Lung microvascular endothelial cell (primary cell): ENCODE results near the gene ZFAND4. TPM values are rescaled to one million over a fixed set of nuclear protein-coding genes. Genes with fewer than 3 reads are reported as not detected.
"Not testable (repeated sequence)": the region's sequence is repeated elsewhere in the genome, so short reads cannot be mapped to it uniquely, and the experiment has no call there.

Experiments
- DNase-seq, 2 donors: peaks; one replicate each; pipeline versions ENCODE4 v3.0.0 to v3.0.0-alpha.2; 2010; ENCODE audit warnings: low read depth in 2 of 2
- total RNA-seq: library from RNA; depleted of rRNA; stranded (reverse); fragments of >200 nt; gene quantifications from 2 replicates; pipeline ENCODE4 v1.2.1, GENCODE V29; 2014

The ZFAND4 gene
- 2.6 and 5.2 TPM in 2 replicates for total RNA-seq

DNA sequence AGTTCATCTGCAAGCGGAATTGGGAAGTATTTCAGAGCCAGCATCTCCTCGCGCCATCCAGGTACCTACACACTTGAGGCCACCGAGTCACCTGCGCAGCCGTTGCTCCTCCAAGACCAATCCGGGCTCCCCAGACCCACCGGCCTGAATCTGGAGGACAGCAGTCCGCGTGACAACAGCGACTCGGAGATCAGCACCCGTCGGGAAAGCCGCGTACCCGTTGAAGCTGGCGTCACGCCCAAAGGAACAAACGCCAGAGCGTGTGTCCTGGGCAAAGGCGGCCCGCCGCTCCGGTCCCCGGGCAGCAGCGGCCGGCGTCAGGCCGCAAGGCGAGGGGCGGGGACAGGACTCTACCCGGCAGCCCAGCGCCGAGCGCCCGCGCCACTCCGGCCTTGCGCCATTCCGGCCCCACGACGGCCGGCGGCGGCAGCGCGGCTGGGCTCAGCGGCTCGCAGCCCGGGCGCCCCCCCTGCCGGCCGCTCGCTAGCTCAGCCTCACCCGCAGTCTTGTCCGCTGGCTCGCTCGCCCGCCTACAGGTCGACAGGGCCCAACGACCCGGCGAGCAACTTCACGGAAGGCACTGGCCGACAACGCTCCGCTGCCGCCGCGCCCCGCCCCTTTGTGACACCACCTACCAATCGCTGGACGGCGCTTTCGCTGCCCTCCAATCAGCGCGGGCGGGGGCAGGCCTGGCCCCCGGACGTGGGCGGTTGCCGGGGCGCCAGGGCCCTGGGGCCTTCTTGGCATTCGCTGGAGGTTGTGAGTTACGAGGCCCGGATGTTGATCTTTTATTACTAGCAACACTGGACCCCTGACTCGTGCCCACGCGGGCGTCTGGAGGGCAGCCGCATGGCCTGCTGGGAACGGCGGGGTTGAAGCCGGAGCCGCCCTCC, at the start of gene ZFAND4:
Gene ZFAND4, minus strand, starts transcription at position 592 of the 893 bp plus-strand sequence. CDS start 9,047 bp downstream, outside the sequence.
- peak; percentile 98 to 99 for DNase-seq

DNA sequence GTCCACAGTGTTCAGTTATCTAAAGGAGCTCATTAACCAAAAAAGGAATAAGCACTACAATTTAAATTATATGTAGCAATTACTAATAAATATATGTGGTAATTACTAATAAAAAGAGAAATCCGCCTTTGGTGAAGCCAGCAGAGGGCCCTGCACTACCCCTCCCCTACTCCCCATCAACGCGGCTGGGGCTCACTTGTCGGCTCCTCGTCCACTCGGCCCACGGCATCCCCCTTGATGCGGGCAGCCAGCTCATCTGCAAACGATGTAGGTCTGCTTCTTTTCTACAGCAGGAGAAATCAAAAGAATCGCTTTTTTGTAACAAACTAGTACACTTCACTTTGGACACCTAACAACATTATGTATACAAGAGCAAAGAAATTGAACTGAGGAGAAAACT, 48.9 kb upstream of the ZFAND4 start:
- not testable (repeated sequence) for DNase-seq

GRCh38 chr10:45717642-45718041, 45.1 kb upstream of the ZFAND4 start:
- DNase-seq = not testable (repeated sequence)

DNA sequence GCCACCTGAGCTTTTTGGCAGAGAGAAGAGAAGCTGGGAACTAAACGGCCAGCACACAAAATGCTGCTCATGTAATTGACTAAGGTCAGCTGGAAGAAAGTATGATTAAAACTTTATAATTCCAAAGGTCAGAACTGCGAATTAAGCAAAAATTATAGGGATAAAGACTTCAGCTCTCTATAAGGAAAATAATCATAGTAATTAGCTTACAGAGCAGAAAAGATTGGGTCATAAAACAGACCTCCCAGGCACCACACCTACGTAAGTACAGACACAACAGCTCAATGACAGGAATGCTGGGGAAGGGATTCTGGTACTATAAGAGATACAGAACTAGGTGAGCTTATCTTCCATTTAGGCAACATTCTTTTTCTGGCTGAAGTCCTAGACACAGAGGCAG, 44.5 kb upstream of the ZFAND4 start:
- DNase-seq = not testable (repeated sequence)

- DNase-seq = peak; percentile 19 to 28
Measured at GRCh38 chr10:45711223-45711622, 38.7 kb upstream of the ZFAND4 start.

GRCh38 chr10:45710200-45710796, 37.7 kb upstream of the ZFAND4 start:
- not testable (repeated sequence) for DNase-seq

DNA sequence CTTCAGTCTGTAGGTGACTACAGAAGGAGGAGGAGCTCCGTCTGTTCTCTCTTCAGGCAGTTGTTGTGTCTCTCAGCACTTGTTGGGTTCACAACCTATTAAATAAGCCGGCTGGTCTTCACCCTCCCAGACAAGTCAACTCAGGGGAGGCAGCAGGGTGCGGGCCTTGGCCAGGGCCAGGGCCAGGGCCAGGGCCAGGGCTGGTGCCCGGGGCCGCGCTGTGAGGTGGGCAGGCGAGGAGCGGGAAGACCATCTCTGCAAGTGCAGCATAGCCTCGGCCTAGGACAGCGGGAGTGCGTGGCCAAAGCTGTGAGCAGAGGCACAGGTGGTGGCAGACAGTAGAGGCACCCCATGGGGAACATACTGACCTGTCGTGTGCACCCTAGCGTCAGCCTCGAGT, 5.9 kb upstream of the ZFAND4 start:
- DNase-seq = not testable (repeated sequence)

DNA sequence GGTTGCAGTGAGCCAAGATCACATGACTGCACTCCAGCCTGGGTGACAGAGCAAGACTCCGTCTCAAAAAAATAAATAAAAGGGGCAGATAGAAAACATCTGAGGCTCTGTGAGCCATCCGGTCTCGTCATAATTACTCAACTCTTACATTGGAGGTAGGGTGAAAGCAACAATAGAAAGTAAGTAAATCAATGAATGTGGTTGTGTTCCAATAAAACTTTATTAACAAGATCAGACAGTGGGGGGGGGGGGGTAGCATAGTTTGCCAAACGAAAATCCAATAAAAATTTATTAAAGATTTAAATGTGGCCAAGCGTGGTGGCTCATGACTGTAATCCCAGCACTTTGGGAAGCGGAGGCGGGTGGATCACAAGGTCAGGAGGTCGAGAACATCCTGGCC, 2.8 kb upstream of the ZFAND4 start:
- DNase-seq = no peak

DNA sequence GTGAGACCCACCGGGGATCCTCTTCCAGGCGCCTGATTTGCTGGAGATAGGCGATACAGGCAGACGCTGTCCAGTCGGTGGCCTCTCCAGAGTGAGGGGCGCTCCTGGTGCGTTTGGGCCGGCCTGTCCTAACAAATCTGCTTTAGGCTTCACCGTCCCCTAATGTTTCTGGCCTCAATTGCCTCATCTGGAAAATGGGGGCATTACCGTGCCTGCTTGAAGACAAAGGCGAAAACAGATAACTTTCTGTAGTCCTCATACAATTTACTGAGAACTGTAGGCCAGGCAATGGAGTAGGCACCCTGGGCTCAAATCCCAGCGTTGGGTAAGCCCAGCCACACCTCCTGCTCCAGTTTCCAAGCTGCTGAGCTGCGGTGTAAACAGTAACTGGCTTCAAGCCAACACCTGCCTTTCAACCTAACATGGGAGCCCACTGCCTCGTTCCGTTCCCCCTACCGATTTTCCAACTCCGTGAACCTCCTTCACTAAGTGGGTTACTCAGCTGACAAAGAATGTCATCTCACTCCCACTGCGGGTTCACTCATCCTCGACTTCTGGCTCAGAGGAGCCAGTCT, 589 bp upstream of the ZFAND4 start:
- peak in 1 of 2 donors; percentile 24 for DNase-seq

GRCh38 chr10:45671300-45671699, 1.3 kb downstream of the ZFAND4 start:
- not testable (repeated sequence) for DNase-seq

- DNase-seq = not testable (repeated sequence)
Measured at GRCh38 chr10:45669897-45670296, 2.7 kb downstream of the ZFAND4 start.

DNA sequence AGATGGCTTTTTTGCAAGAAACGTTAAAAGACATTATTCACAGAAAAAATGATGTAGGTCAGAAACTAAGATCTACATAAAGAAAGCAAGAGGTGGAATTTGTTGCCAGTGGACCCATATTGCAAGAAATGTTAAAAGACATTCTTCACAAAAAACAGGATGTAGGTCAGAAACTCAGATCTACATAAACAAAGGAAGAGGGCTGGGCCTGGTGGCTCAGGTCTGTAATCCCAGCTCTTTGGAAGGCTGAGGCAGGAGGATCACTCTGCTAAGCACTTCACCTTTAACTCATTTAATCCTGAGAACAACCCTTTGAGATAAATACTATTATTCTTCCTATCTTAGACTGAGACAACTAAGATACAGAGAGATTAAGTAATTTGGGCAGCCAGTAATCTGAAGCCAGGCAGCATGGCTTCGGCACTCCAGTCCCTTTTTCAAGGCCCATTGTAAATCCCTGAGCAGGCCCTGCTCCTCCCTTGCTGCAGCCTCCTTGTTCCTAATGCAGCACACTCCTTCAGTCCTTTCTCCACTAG, 11.6 kb downstream of the ZFAND4 start:
- DNase-seq = peak in 1 of 2 donors; percentile 43

DNA sequence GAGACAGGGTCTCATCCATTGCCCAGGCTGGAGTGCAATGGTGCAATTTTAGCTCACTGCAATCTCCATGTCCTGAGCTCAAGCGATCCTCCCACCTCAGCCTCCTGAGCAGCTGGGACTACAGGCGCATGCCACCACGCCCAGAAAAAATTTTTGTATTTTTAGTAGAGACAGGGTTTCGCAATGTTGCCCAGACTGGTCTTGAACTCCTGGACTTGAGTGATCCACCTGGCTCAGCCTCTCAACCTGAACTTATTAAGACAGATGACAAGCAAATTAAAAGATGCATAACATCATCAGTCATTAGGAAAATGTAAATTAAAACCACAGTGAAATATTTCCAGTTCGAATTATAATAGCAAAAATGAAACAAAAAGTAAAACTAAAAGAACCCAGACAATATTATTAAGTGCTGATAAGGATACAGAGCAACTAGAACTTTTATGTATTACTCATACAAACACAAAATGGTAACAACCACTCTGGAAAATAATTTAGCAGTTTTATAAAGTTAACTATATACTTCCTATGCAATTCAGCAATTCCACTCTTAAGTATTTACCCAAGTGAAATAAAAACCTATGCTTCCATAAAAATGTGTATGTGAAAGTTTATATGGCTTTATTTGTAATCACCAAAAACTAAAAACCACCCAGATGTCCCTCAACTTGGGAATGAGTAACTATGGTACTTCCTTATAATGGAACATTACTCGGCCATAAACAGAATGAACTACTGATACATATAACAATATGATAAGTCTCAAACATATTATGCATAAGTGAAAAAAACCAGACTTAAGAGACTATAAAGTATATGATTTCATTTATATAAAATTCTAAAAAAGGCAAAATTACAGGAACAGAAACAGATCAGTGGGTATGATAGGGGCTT, 15.3 kb downstream of the ZFAND4 start:
- no peak for DNase-seq

- no peak for DNase-seq
Measured at GRCh38 chr10:45655219-45655618, 17.4 kb downstream of the ZFAND4 start.

DNA sequence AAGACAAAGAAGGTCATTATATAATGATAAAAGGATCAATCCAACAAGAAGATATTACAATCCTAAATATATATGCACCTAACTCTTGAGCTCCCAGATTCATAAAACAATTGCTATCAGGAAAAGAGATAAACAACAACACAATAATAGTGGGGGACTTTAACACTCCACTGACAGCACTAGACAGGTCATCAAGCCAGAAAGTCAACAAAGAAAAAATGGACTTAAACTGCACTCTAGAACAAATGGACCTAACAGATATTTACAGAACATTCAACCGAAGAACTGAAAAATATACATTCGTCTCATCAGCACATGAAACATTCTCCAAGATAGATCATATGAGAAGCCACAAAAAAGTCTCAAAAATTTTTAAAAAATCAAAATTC, 17.8 kb downstream of the ZFAND4 start:
- not testable (repeated sequence) for DNase-seq

- DNase-seq = no peak
Measured at GRCh38 chr10:45653454-45653853, 19.1 kb downstream of the ZFAND4 start.

DNA sequence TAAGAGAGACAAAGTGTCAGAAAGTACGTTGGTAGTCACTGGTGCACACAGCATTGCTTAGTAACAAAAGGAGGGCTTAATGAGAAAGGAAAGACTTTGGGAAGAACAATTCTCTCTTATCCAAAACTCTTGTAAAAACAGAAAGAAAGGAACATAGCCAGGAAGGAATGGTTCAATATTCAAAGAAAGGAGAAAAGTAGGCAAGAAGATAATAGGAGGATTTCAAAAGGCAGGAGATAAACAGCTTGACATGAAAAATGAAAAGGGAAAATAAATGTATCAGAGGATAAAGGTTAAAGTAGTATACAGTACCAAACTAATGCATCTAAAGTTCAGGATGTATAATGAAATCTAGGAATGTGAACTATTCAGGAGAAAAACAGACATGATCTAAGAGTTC, 20.1 kb downstream of the ZFAND4 start:
- no peak for DNase-seq

GRCh38 chr10:45649296-45649695, 23.3 kb downstream of the ZFAND4 start:
- no peak for DNase-seq

GRCh38 chr10:45647118-45647517, 25.5 kb downstream of the ZFAND4 start:
- DNase-seq = no peak

DNA sequence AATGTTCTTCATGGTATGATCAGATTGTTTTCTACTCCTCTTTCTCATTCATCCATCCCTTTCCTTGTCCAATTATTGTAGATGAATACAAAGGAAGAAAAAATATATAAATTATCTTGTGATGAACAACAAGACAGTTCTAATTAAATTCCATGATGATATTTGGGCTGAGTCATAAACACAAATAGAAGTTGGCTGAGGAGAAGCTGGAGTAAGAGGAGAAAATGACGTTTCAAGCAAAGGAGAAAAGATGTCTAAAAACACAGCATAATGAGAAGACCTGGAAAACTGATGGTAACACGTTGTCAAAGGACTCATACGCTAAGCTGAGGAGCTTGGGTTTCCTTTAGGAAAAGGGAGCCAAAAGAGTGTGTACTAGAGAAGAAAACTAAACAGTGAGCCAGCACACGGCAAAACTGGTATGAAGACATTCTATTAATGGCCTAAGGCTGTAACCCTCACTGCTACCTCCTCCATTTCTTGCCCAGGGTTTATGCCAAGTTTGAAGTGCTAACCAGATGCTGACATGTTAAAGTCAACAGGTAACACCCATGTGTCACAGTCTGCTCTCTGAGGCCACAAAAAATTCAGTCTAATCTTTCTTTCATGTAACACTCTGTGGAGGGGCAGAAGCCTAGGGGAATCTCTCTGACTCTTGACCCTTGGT, 26.1 kb downstream of the ZFAND4 start:
- DNase-seq = no peak

- no peak for DNase-seq
Measured at GRCh38 chr10:45644527-45644926, 28.0 kb downstream of the ZFAND4 start.
